ENCODE results near the gene ZNF672.
"Not testable (repeated sequence)": the region's sequence is repeated elsewhere in the genome, so short reads cannot be mapped to it uniquely, and the experiment has no call there.

ZNF672 gene

DNA sequence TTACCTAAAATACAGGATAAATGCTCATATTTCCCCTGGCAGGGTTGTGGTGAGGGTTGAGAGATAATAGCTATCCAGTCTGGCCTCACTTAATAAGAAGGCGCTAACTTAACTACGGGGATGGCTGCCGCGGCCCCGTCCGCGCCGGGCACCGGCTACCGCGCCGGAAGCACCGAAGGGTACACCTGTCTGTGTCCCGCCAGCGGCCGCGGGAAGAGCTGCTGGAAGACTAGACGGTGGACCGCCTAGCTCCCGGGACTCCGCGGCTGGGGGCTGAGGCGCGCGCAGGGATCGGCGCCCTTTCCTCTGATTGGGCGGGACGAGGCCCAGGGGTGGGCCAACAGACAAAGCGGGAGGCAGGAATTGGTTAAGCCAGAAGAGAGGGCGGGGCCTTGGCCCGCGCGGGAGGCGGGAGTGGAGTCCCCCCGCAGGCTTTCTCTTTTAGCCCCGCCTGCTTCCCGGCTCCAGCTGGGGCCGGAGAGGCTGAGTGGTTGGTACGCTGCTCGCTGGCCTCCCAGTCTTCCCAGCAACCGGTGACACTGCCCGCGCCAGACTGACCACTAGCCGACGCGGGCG, at the start of gene ZNF672:
Gene ZNF672, plus strand, starts transcription at position 444 of the 576 bp plus-strand sequence. CDS start 9,051 bp downstream, outside the sequence.
- Histone ChIP-seq H3K9ac (ENCODE audit: low read depth, low read length) (peak within 1 kb of the TSS; percentile 77), H3K36me3 (ENCODE audit: insufficient read depth, low read length) (no peaks in the 10 kb centered on the region), H3K9me3 (ENCODE audit: control insufficient read depth, insufficient read depth, low read length) (no peaks in the 10 kb centered on the region), H3K4me1 (ENCODE audit: insufficient read depth, low read length) (peaks cover 10% of the 10 kb centered on the region)

DNA sequence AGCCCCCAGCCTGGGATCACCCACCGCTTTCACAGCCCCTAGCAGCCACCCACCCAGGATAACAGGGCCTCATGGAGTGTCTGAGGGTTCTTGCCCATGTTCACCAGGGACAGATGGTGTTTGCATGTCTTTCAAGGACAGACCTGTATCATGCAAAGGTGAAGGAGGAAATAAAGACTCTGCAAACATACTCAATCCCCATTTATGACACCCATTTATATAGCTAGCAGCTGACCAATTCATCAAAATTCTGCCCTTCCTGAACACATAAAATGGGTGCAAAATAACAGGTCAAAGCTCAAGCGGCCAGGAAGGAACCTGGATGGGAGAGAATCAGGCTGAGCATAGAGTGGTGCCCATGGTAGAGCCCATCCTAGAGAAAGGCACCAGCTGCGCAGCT, 49.7 kb upstream of the ZNF672 start:
- Histone ChIP-seq H3K36me3 (ENCODE audit: insufficient read depth, low read length) (no peaks in the 10 kb centered on the region), H3K9ac (ENCODE audit: low read depth, low read length) (no peak overlapping the region), H3K9me3 (ENCODE audit: control insufficient read depth, insufficient read depth, low read length) (no peaks in the 10 kb centered on the region), H3K4me1 (ENCODE audit: insufficient read depth, low read length) (no peaks in the 10 kb centered on the region)

GRCh38 chr1:248789337-248789736, 48.7 kb upstream of the ZNF672 start:
- not testable (repeated sequence) for H3K9ac ChIP-seq (ENCODE audit: low read depth, low read length); H3K9me3 ChIP-seq (ENCODE audit: control insufficient read depth, insufficient read depth, low read length); H3K4me1 ChIP-seq (ENCODE audit: insufficient read depth, low read length); H3K36me3 ChIP-seq (ENCODE audit: insufficient read depth, low read length)

GRCh38 chr1:248790456-248790855, 47.6 kb upstream of the ZNF672 start:
- Histone ChIP-seq H3K9ac (ENCODE audit: low read depth, low read length) (no peak overlapping the region), H3K9me3 (ENCODE audit: control insufficient read depth, insufficient read depth, low read length) (no peaks in the 10 kb centered on the region), H3K36me3 (ENCODE audit: insufficient read depth, low read length) (no peaks in the 10 kb centered on the region), H3K4me1 (ENCODE audit: insufficient read depth, low read length) (no peaks in the 10 kb centered on the region)

- no peaks in the 10 kb centered on the region for H3K36me3 ChIP-seq (ENCODE audit: insufficient read depth, low read length)
- no peaks in the 10 kb centered on the region for H3K4me1 ChIP-seq (ENCODE audit: insufficient read depth, low read length)
- no peak overlapping the region for H3K9ac ChIP-seq (ENCODE audit: low read depth, low read length)
- no peaks in the 10 kb centered on the region for H3K9me3 ChIP-seq (ENCODE audit: control insufficient read depth, insufficient read depth, low read length)
These were observed 47.0 kb upstream of the ZNF672 start for GRCh38 chr1:248791010-248791409.

DNA sequence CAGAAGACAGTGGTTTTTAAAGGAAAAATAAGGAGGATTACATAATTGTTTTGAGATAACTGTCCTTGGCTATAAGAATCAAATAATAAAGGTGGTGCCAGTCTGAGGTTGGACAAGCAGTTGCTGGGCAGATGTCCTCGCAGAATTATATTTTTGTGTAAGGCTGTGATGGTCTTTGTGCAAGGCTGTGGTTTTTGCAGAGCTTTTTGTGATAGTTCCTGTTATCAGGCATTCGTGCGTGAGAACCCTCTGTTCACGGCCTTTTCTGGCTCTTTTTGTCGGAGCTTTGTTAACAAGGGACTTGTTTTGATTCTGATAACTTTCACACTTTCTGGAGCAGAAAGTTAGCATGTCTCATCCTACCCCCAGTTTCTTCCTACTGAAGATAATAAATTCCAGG, 45.7 kb upstream of the ZNF672 start:
- H3K9ac ChIP-seq (ENCODE audit: low read depth, low read length) = no peak overlapping the region
- no peaks in the 10 kb centered on the region for H3K9me3 ChIP-seq (ENCODE audit: control insufficient read depth, insufficient read depth, low read length)
- H3K36me3 ChIP-seq (ENCODE audit: insufficient read depth, low read length) = no peaks in the 10 kb centered on the region
- H3K4me1 ChIP-seq (ENCODE audit: insufficient read depth, low read length) = no peaks in the 10 kb centered on the region

GRCh38 chr1:248793592-248793991, 44.4 kb upstream of the ZNF672 start:
- Histone ChIP-seq H3K4me1 (ENCODE audit: insufficient read depth, low read length) (no peaks in the 10 kb centered on the region), H3K9me3 (ENCODE audit: control insufficient read depth, insufficient read depth, low read length) (no peaks in the 10 kb centered on the region), H3K9ac (ENCODE audit: low read depth, low read length) (no peak overlapping the region), H3K36me3 (ENCODE audit: insufficient read depth, low read length) (no peaks in the 10 kb centered on the region)

DNA sequence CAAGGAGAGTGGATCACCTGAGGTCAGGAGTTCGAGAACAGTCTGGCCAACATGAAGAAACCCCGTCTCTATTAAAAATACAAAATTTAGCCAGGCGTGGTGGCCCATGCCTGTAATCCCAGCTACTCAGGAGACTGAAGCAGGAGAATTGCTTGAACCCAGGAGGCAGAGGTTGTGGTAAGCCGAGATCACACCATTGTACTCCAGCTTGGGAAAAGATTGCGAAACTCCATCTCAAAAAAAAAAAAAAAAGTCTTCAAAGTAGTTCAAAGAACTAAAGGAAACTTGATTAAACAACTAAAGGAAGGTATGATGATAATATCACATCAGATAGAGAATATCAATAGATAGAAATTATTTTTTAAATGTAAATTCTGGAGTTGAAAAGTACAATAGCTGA, 43.4 kb upstream of the ZNF672 start:
- H3K9ac ChIP-seq (ENCODE audit: low read depth, low read length); H3K4me1 ChIP-seq (ENCODE audit: insufficient read depth, low read length); H3K9me3 ChIP-seq (ENCODE audit: control insufficient read depth, insufficient read depth, low read length); H3K36me3 ChIP-seq (ENCODE audit: insufficient read depth, low read length): not testable (repeated sequence)

- Histone ChIP-seq H3K9me3 (ENCODE audit: control insufficient read depth, insufficient read depth, low read length) (no peaks in the 10 kb centered on the region; the same call in 1 of the 2 replicates), H3K36me3 (ENCODE audit: insufficient read depth, low read length) (no peaks in the 10 kb centered on the region), H3K9ac (ENCODE audit: low read depth, low read length) (no peak overlapping the region)
These were observed 39.2 kb upstream of the ZNF672 start for GRCh38 chr1:248798791-248799190.

DNA sequence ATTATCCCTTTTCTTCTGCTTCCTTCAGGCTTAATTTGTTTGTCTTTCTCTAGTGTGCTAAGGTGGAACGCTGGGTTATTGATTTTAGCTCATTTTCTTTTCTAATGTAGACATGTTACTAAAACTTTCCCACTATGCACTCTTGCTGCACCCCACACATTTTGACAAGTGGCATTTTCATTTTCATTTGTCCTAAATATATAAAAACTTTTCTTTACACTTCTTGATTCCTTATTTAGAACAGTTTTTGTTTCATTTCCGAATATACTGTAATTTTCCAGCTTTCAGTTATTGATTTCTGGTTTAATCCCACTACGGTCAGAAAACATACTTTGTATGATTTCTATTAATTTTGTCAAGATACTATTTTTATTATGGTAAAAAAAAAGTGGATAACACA, 37.6 kb upstream of the ZNF672 start:
- Histone ChIP-seq H3K9ac (ENCODE audit: low read depth, low read length) (no peak overlapping the region), H3K4me1 (ENCODE audit: insufficient read depth, low read length) (no peaks in the 10 kb centered on the region), H3K36me3 (ENCODE audit: insufficient read depth, low read length) (no peaks in the 10 kb centered on the region), H3K9me3 (ENCODE audit: control insufficient read depth, insufficient read depth, low read length) (no peaks in the 10 kb centered on the region; the same call in 1 of the 2 replicates)

More at GRCh38 chr1:248798791-248799190, 39.2 kb upstream of the ZNF672 start:
- no peaks in the 10 kb centered on the region for H3K4me1 ChIP-seq (ENCODE audit: insufficient read depth, low read length)

- H3K9ac ChIP-seq (ENCODE audit: low read depth, low read length) = no peak overlapping the region
- no peaks in the 10 kb centered on the region for H3K4me1 ChIP-seq (ENCODE audit: insufficient read depth, low read length)
- H3K36me3 ChIP-seq (ENCODE audit: insufficient read depth, low read length) = no peaks in the 10 kb centered on the region
- H3K9me3 ChIP-seq (ENCODE audit: control insufficient read depth, insufficient read depth, low read length) = no peaks in the 10 kb centered on the region; the same call in 1 of the 2 replicates
These were observed 35.6 kb upstream of the ZNF672 start for GRCh38 chr1:248802454-248802853.

- H3K36me3 ChIP-seq (ENCODE audit: insufficient read depth, low read length); H3K4me1 ChIP-seq (ENCODE audit: insufficient read depth, low read length); H3K9ac ChIP-seq (ENCODE audit: low read depth, low read length); H3K9me3 ChIP-seq (ENCODE audit: control insufficient read depth, insufficient read depth, low read length): not testable (repeated sequence)
These were observed 34.5 kb upstream of the ZNF672 start for GRCh38 chr1:248803501-248803900.

DNA sequence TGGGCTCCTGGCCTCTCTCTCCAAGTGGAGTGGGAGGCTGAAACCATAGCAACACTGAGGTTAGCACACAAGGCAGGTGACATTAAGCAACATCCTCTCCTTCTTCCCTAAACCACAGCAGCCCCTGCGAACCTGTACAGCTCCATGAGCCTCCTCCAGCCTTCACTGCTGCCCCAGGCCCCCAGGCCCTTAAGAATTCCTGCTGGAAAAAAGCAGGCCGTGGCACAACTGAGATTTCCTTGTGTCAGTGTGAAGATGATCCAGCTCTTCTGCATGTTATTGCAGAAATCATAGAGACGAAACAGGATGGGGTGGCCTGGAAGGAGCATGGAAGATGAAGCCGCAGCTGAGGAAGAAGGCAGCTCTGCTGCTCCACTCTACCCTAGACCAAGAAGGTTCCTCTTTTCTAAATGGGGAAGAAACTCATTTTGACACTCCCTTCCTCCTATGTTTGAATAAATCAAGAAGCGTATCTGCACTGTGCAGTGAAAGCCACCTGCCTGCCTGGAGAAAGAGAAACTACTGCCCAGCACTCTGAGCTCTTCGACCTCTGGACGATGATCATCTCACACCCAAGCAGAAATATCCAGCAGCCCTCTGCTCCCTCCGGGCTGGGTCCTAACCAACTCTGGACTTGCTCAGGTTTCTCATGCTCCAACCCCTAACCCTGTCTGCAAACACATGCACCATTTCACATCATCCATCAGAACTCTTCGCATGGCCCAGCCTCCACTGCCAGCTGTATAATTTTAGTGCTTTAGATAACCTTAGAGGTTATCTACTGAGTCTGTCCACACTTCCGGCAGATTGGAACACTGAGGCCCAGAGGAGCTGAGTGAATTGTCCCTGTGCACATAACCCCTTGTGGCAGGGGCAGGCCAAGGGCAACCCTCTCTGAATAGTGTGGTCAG, 33.0 kb upstream of the ZNF672 start:
- Histone ChIP-seq H3K9ac (ENCODE audit: low read depth, low read length) (no peak overlapping the region), H3K9me3 (ENCODE audit: control insufficient read depth, insufficient read depth, low read length) (no peaks in the 10 kb centered on the region; the same call in 1 of the 2 replicates), H3K36me3 (ENCODE audit: insufficient read depth, low read length) (no peaks in the 10 kb centered on the region), H3K4me1 (ENCODE audit: insufficient read depth, low read length) (no peaks in the 10 kb centered on the region)

DNA sequence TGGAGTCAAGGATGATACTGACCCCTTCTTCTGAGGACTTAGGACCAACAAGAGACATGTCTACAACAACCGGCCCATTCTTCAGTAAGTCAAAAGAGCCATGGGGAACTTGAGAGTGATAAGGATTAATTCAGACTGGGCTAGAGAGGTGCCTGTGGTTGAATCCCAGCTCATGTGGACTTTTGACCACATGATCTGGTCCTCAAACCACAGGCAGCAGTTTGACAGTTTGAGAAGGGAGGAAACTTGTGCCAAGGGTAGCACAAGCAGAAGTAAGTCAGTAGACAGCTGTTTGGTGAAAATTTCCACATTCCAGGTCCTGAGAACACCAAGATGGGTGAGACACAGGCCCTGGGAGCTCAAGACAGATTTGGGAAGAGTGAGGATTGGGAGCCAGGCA, 32.1 kb upstream of the ZNF672 start:
- H3K9ac ChIP-seq (ENCODE audit: low read depth, low read length) = no peak overlapping the region
- H3K4me1 ChIP-seq (ENCODE audit: insufficient read depth, low read length) = no peaks in the 10 kb centered on the region

More for the DNA sequence above, 32.1 kb upstream of the ZNF672 start:
- no peaks in the 10 kb centered on the region for H3K36me3 ChIP-seq (ENCODE audit: insufficient read depth, low read length)
- H3K9me3 ChIP-seq (ENCODE audit: control insufficient read depth, insufficient read depth, low read length) = no peaks in the 10 kb centered on the region; the same call in 1 of the 2 replicates
